PFSK-1 (cell line): ENCODE results near the gene PGGHG.

Experiments
- FOXP2 ChIP-seq: optimal IDR thresholded peaks from 2 replicates; pipeline ENCODE3; 2011; ENCODE audit warnings: borderline replicate concordance, control low read depth, inconsistent platforms; ENCODE audit not compliant: insufficient read depth; ENCODE audit errors: extremely low read length, extremely low read depth
- POLR2AphosphoS5 ChIP-seq: IDR thresholded peaks from 2 replicates; pipeline ENCODE4 v1.6.1; 2012; ENCODE audit warnings: low read depth, mild to moderate bottlenecking, control low read depth, low read length, moderate library complexity
- SIN3A ChIP-seq: IDR thresholded peaks from 2 replicates; pipeline ENCODE4 v1.6.1; 2012; ENCODE audit warnings: mild to moderate bottlenecking, low read length, moderate library complexity, borderline replicate concordance; ENCODE audit not compliant: insufficient read depth
- TAF1 ChIP-seq: IDR thresholded peaks from 2 replicates; pipeline ENCODE4 v1.6.1; 2012; ENCODE audit warnings: low read length, control low read depth, borderline replicate concordance; ENCODE audit not compliant: insufficient read depth
- TF ChIP-seq, protein P1 (sequence below), 2 experiments: IDR thresholded peaks; 2 replicates each; pipeline versions ENCODE4 v1.6.1 to v1.8.0; 2011 to 2012; ENCODE audit warnings: low read depth in 2 of 2, low read length in 2 of 2, control low read depth in 1 of 2, inconsistent platforms in 1 of 2, mild to moderate bottlenecking in 1 of 2, moderate library complexity in 1 of 2; ENCODE audit not compliant: insufficient read depth in 1 of 2

The PGGHG gene

DNA sequence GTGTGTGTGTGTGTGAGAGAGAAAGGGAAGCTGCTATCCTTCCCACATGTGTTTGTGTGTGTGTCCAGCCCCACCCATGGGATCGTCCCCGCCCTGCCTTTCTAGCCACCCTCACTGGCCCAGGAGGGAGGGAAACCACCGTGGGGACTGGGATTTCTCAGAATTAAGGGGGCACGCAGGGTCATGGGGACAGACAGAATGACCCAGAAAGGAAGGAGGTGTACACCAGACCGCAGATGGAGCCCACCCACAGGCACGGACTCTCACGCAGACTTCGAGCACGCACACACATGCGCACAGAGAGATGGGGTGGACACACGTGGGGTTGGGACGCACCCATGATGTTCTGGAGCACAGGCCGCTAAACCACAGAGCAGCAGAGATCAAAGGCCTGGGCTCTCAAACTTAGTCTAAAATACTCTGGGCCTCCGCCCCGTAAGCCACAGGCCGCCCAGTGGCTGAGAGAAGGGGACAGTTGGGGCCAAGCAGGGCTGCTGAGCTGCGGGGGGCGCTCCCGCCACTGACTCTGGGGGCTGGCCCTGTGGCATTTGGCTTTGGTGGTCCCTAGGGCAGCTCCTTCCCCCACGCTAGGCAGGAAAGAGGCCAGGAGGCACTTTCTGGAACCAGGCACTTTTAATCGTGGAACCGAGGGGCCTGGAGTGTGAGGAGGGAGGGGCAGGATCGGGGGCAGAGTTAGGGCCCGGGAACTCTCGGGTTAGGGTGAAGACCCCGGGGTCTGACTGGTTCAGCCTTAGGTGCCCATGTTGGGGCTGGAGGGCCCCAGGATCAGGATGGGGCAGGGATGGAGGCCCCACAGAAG lies 8.9 kb downstream of the PGGHG start:
- no peak for TF ChIP-seq TAF1
- no peak for TF ChIP-seq SIN3A
- no peak for TF ChIP-seq FOXP2
- TF ChIP-seq POLR2AphosphoS5, result no peak
- TF ChIP-seq, protein P1, sequence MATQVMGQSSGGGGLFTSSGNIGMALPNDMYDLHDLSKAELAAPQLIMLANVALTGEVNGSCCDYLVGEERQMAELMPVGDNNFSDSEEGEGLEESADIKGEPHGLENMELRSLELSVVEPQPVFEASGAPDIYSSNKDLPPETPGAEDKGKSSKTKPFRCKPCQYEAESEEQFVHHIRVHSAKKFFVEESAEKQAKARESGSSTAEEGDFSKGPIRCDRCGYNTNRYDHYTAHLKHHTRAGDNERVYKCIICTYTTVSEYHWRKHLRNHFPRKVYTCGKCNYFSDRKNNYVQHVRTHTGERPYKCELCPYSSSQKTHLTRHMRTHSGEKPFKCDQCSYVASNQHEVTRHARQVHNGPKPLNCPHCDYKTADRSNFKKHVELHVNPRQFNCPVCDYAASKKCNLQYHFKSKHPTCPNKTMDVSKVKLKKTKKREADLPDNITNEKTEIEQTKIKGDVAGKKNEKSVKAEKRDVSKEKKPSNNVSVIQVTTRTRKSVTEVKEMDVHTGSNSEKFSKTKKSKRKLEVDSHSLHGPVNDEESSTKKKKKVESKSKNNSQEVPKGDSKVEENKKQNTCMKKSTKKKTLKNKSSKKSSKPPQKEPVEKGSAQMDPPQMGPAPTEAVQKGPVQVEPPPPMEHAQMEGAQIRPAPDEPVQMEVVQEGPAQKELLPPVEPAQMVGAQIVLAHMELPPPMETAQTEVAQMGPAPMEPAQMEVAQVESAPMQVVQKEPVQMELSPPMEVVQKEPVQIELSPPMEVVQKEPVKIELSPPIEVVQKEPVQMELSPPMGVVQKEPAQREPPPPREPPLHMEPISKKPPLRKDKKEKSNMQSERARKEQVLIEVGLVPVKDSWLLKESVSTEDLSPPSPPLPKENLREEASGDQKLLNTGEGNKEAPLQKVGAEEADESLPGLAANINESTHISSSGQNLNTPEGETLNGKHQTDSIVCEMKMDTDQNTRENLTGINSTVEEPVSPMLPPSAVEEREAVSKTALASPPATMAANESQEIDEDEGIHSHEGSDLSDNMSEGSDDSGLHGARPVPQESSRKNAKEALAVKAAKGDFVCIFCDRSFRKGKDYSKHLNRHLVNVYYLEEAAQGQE (IDR thresholded peaks at IDR 0.05; ENCODE audit: insufficient read depth in 1 of 2, low read depth in 2 of 2, low read length in 2 of 2), result no peak

DNA sequence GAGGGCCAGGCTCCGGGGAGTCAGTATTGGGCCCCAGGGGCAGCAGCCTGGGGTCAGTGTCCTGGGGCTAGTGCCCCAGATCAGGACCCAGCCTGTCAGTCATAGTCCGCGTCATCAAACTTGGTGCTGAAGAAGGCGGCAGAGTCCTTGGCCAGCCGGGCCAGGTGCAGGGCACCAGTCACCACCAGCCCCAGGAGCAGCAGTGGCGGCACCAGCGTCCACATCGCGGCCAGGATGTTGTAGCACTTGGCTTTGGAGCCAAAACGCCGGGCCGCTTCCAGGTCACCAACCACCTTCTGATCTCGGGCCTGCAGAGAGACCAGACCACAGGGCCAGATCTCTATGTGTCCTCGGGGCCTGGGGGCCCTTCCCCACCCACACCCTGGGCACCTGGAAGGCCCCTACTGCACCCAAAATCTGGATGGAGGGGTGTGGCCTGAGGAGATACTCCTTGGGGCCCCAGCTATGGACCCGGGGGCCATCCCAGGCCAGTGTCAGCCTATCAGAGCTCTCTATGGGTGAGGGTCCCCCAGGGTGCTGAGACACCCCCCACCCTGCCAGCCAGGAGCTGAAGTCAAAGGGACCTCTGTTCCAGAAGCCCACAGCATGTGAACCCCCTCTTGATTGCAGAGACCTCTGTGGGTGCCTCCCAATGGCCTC lies 9.6 kb downstream of the PGGHG start:
- TF ChIP-seq FOXP2, result no peak
- no peak for TF ChIP-seq POLR2AphosphoS5
- TF ChIP-seq TAF1, result no peak

DNA sequence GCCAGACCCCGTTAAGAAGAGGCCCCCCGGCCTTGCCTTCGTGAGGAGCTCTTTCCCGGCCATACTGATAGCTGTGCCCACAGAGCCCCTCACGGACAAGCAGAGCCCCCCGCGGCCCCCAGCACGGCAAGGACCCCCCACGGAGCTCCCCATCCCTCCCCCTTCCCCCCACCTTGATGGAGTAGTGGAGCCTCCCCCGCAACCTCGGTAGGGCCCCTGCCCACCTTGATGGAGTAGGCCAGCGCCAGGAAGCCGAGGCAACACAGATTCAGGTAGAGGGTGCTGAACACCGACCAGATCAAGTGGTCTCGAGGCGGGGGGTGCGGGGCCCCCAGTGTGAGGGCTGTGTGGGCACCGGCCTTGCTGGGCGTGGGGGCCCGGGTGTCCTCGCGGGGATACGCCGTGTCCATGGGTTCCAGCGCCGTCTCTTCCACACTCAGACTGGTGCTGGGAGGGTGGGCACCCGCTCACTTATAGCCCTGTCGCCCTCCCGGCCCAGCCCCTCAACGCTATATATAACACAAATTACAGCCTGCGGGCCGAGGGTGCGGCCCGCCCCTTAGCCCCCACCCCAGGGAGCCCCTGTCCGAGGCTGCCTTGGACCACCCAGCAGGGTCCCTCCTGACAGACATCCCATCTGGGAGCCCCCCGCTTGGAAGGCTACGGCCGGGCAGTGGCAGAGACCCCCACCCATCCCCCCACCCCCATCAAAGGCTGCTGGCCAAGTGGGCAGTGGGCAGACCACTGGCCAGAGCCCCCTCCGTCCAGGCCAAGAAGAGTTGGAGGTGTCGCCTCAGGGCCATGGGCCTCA lies 10.4 kb downstream of the PGGHG start, which contains the start of gene IFITM5:
Gene IFITM5 (minus strand): TSS at position 446 of the 811 bp plus-strand sequence. CDS start 36 bp downstream, at position 410.
- TF ChIP-seq POLR2AphosphoS5 (no peak), TAF1 (no peak), SIN3A (no peak)
- TF ChIP-seq, protein P1 (IDR thresholded peaks at IDR 0.05; ENCODE audit: insufficient read depth in 1 of 2, low read depth in 2 of 2, low read length in 2 of 2), result no peak

DNA sequence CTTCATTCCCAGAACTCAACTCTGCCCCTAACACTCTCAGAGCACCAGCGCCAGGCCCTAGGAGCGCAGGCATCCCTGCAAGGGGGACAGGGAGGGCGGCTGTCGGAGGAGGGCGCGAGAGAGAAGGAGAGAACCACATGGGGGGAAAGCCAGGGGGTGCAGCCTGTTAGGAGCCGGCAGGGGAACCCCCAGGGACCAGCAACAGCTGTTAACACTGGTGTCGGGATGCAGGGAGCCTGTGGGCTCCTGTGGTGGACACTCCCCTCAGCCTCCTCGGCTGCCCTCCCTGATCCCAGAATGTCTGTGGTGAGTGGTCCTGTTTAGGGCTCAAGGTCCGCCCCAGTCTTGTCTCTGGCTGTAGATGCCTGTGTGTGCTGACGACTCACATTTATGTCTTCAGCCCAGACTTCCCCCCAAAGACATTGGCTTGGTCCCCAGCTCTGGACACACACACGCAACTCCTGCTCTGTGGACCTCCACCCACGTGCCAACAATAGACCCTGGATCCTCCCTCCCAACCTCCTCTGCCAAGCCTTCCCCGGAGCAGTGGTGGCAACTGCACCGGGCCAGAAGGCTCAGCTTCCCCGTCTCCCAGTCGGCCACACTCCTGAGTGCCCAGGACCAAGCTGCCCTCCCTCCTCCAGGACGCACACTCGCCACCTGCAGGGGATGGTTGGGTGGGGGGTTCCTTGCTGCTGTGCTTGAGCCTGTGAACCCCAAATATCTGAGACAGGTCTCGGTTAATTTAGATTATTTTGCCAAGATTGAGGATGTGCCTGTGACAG lies 11.2 kb downstream of the PGGHG start:
- TF ChIP-seq POLR2AphosphoS5 (no peak), FOXP2 (no peak), SIN3A (no peak), TAF1 (no peak)
- TF ChIP-seq, protein P1 (IDR thresholded peaks at IDR 0.05; ENCODE audit: insufficient read depth in 1 of 2, low read depth in 2 of 2, low read length in 2 of 2), result no peak

DNA sequence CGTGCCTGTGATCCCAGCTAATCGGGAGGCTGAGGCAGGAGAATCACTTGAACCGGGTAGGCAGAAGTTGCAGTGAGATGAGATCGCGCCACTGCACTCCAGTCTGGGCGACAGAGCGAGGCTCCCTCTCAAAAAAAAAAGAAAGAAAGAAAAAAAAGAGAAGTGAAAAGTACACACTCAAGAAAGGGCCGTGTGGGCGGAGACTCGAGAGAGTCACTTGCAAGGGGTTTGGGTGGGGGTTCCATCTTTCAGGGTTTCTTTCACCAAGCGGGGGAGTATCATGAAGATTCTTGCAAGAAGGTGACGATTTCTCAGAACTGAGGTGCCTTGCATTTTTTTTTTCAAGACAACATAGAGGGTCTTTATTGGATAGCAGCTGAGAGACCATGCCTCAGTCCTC lies 14.4 kb downstream of the PGGHG start:
- TF ChIP-seq, protein P1 (IDR thresholded peaks at IDR 0.05; ENCODE audit: insufficient read depth in 1 of 2, low read depth in 2 of 2, low read length in 2 of 2), result no peak
- TF ChIP-seq SIN3A, result no peak
- TF ChIP-seq POLR2AphosphoS5, result no peak
- TF ChIP-seq FOXP2, result no peak
- TF ChIP-seq TAF1, result no peak
